ENCODE measurements around the gene C15orf40. TPM values are rescaled to one million over a fixed set of nuclear protein-coding genes. Genes with fewer than 3 reads are reported as not detected.
A peak's percentile ranks its signal among the peaks of the same experiment; 100 is the strongest.

Gene C15orf40
- total RNA-seq, 4 donors from 2014 or later, result 13.4 to 21.0 (median 15.4) TPM

- WGBS, 2 donors, result 43 to 51% methylated on average over 13 of the region's 13 CpGs
- DNase-seq (ENCODE audit: low spot score in 2 of 2), result no peak
- H3K27me3 ChIP-seq, result peaks cover 0 to 25% of the 10 kb centered on the region in 2 donors
- no peaks in the 10 kb centered on the region for H3K36me3 ChIP-seq
- H3K4me3 ChIP-seq, result peak overlapping the region; percentile 23 to 71 (median 36)
- H3K27ac ChIP-seq, result peak overlapping the region in 1 of 4 donors; percentile 65
- H3K9me3 ChIP-seq, result no peaks in the 10 kb centered on the region
- no peak for TF ChIP-seq CTCF (IDR thresholded peaks at IDR 0.05)
- no peak for TF ChIP-seq EP300 (IDR thresholded peaks at IDR 0.05)
- no peak for TF ChIP-seq POLR2A (IDR thresholded peaks at IDR 0.05)
- H3K4me1 ChIP-seq, result peaks cover 0 to 11% (median 2%) of the 10 kb centered on the region in 4 donors
Observed at GRCh38 chr15:82951472-82952157, 59.8 kb downstream of the C15orf40 start.

GRCh38 chr15:82950746-82951370 lies 60.6 kb downstream of the C15orf40 start:
- TF ChIP-seq EP300 (IDR thresholded peaks at IDR 0.05) (no peak), CTCF (IDR thresholded peaks at IDR 0.05) (no peak), POLR2A (IDR thresholded peaks at IDR 0.05) (no peak)
- H3K4me1 ChIP-seq, result peaks cover 0 to 11% (median 2%) of the 10 kb centered on the region in 4 donors
- peak overlapping the region in 2 of 4 donors; percentile 30 to 71 for H3K4me3 ChIP-seq
- H3K27ac ChIP-seq, result no peak overlapping the region
- 59 to 66% methylated on average over 6 of the region's 6 CpGs for WGBS, 2 donors
- DNase-seq (ENCODE audit: low spot score in 2 of 2), result no peak
- peaks cover 0 to 25% of the 10 kb centered on the region in 2 donors for H3K27me3 ChIP-seq
- H3K9me3 ChIP-seq, result no peaks in the 10 kb centered on the region
- H3K36me3 ChIP-seq, result no peaks in the 10 kb centered on the region

- no peak for DNase-seq (ENCODE audit: low spot score in 2 of 2)
- H3K4me1 ChIP-seq, result peaks cover 0 to 11% (median 2%) of the 10 kb centered on the region in 4 donors
- no peak for TF ChIP-seq POLR2A (IDR thresholded peaks at IDR 0.05)
- TF ChIP-seq CTCF (IDR thresholded peaks at IDR 0.05), result no peak
- TF ChIP-seq EP300 (IDR thresholded peaks at IDR 0.05), result no peak
- WGBS, 2 donors, result 72 to 75% methylated on average over 5 of the region's 5 CpGs
- no peaks in the 10 kb centered on the region for H3K36me3 ChIP-seq
- no peak overlapping the region for H3K27ac ChIP-seq
- no peak overlapping the region for H3K4me3 ChIP-seq
- no peaks in the 10 kb centered on the region for H3K9me3 ChIP-seq
- peaks cover 0 to 25% of the 10 kb centered on the region in 2 donors for H3K27me3 ChIP-seq
Observed at GRCh38 chr15:82950295-82950694, 61.1 kb downstream of the C15orf40 start.

- WGBS, 2 donors, result 90 to 92% methylated on average over 8 of the region's 8 CpGs
- Histone ChIP-seq H3K27ac (no peak overlapping the region), H3K9me3 (no peaks in the 10 kb centered on the region), H3K27me3 (peaks cover 0 to 16% of the 10 kb centered on the region in 2 donors), H3K36me3 (no peaks in the 10 kb centered on the region), H3K4me3 (no peak overlapping the region), H3K4me1 (no peaks in the 10 kb centered on the region)
- no peak for DNase-seq (ENCODE audit: low spot score in 2 of 2)
- no peak for TF ChIP-seq CTCF (IDR thresholded peaks at IDR 0.05)
- TF ChIP-seq EP300 (IDR thresholded peaks at IDR 0.05), result no peak
- no peak for TF ChIP-seq POLR2A (IDR thresholded peaks at IDR 0.05)
Observed at GRCh38 chr15:82946155-82946701, 65.2 kb downstream of the C15orf40 start.

- no peaks in the 10 kb centered on the region for H3K9me3 ChIP-seq
- no peak overlapping the region for H3K4me3 ChIP-seq
- 82 to 84% methylated on average over 5 of the region's 5 CpGs for WGBS, 2 donors
- DNase-seq (ENCODE audit: low spot score in 2 of 2), result no peak
- no peak overlapping the region for H3K27ac ChIP-seq
- H3K36me3 ChIP-seq, result no peaks in the 10 kb centered on the region
- H3K4me1 ChIP-seq, result no peaks in the 10 kb centered on the region
- peaks cover 0 to 13% of the 10 kb centered on the region in 2 donors for H3K27me3 ChIP-seq
- TF ChIP-seq EP300 (IDR thresholded peaks at IDR 0.05) (no peak), CTCF (IDR thresholded peaks at IDR 0.05) (no peak), POLR2A (IDR thresholded peaks at IDR 0.05) (no peak)
Observed at GRCh38 chr15:82945326-82945725, 66.1 kb downstream of the C15orf40 start.
